GM18861 (cell line): Measurements from ENCODE around the gene THAP10.
"Not testable (repeated sequence)": the region's sequence is repeated elsewhere in the genome, so short reads cannot be mapped to it uniquely, and the experiment has no call there.

Experiments
- ATAC-seq: cut with Tn5 transposase; IDR thresholded peaks from one replicate; pipeline ENCODE4 v1.9.1; 2021; ENCODE audit not compliant: unreplicated experiment

The THAP10 gene

DNA sequence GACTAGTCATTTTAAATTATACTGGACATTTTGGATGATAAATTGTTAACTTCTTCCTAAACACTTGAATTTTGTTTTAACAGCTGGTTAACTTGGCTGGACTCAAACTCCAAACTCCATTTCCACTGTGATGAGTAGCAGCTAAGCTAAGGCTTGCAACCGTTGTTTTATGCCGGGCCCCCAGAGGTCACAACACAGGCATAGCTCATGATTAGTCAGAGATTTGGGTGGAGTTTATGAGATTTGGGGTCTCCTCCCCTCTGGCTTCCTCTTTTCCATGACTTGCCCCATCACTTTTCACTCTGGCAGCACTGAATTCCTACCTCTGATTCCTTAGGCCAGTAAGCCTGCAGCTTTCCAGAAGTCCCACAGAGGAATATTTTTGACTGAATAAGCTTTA lies 12.8 kb downstream of the THAP10 start:
- no peak for ATAC-seq

DNA sequence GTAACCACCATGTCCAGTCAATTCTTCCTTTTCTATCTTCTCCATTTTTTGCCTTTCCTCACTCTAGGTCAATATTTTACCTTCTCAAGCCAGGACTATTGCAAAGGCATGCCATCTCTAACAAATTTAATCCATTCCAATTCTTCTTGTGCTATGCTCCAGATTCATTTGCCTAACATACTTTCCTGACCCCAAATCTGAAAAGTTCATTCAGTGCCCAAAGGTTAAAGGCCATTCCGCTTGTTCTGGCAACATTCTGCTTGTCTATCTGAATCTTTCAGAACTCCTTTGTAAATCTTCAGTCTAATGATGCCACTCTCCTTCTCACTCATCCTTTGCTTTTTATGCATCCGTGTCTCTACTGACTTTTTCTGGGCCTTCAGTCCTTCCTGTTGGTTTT lies 15.6 kb downstream of the THAP10 start:
- ATAC-seq, result no peak

DNA sequence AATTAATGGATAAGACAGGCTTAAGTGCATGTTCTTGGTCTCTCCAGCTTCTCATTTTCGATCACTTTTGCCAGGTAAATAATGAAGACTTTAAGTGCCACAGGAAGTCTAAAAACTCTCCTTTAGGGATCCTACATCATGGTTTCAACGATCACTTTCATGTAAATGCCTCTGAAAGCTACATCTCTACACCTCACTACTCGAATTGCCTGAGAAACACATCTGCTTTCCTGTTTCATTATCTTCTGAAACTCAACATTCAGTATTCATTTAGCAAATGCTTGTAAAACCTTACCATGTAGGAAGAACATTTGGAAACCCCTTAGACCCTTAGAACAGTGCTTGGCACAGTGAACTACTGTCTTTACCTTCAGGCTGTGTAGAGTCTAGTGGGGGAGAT lies 16.2 kb downstream of the THAP10 start:
- no peak for ATAC-seq

DNA sequence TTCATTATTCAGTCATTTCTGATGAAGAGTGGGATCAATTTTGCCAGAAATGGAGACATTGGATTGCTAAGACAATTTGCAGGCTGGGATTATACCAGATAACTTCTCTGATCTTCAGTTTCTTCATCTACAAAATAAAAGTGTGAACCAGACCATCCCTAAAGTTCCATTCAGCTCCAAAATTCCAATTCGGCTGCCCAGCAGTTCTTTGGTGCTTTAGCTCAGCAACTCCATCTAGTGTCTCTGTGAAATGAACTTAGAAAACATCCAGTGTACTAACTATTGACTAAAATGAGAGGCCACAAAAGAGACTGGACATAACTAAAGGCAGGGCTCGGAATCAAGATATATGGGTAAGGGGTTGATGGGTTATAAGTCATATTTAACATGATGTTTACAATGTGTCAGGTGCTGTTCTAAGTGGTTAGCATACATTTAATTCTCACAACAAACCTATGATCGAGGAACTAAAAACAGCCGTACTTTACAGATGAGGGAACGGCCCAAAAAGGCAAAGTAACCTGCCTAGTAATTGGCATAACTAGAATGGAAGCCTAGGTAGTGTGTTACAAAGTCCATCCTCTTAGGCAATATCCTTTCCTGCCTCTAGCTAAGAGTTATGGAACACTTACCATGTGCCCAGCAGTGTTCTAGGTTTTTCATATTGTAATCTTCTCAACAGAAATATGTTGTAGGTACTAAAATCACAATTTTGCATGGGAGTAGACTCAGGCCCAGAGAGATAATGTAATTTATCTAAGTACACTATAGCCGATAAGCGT lies 17.0 kb downstream of the THAP10 start:
- no peak for ATAC-seq

DNA sequence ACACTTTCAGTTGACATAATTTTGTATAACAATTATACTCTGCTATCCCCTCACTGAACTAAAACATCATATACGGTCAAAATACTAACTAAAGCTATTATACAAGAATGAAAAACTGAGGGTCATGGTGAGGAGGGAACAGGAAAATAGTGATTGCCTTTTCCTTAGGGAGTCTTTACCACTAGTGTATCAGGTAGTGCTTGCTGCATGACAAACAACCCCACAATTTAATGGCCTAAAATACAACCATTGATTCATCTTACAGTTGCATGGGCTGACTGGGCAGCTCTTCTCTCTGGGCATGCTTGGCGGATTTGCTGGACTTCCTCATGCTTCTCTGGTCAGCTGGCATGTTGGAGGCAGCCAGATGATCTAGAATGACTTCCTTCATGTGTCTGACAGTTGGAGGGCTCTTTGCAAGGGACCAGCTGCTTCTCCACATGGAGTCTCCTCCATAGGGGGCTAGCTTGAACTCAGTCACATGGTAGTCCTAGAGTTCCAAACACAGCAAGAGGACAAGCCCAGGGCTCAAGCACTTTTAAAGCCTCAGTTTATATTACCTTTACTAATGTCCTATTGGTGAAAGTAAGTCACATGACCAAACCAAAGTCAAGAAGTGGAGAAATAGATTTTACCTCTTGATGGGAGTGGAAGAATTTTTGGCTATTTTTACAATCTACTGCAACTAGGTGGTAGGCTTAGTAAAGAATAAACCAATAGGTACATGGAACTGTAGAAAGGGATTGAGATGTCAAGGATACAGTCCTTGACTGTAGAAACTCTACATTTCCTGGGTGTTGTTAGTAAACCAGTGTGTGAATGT lies 18.8 kb downstream of the THAP10 start:
- ATAC-seq, result no peak

DNA sequence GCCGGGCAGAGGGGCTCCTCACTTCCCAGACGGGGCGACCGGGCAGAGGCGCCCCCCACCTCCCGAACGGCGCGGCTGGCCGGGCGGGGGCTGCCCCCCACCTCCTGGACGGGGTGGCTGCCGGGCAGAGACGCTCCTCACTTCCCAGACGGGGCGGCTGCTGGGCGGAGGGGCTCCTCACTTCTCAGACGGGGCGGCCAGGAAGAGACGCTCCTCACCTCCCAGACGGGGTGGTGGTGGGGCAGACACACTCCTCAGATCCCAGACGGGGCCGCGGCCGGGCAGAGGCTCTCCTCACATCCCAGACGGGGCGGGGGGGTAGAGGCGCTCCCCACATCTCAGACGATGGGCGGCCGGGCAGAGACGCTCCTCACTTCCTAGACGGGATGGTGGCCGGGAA lies 20.7 kb downstream of the THAP10 start:
- not testable (repeated sequence) for ATAC-seq

DNA sequence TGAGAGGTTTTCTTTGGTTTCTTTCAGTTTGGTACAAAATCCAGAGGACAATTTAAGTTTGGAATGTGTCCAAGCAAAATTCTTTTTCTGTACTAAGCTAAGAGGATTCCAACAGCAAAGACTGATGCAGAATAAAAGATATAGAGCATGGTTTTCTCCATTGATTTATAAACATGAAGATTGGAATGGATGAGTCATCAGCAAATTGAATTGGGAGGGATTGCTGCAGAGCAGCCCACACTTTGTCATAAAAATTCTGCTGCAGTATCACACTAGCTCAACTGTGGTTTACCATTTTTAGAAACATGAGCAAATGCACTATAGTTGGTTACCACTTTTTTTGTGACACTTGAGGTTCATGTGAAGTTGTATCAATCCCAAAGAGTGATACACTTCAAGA lies 22.2 kb downstream of the THAP10 start:
- ATAC-seq, result no peak

DNA sequence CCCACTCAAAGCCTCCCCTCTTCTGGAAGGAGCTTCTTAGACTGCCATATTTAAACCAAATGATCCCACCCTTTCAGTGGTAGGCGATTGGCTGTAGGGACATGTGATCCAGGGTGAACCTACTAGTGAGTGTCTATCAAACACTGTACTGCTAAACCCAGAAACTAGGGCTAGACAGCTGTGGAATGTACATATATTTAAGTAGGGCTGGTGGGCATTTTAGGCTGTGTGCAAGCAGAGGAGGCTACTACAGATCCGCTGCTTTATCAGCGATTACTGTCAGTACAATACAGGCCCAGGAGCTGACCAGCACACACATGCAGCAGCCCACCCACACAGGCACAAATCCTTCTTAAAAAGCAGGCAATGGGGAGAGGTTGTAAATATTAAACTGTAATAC lies 22.9 kb downstream of the THAP10 start:
- ATAC-seq, result no peak

DNA sequence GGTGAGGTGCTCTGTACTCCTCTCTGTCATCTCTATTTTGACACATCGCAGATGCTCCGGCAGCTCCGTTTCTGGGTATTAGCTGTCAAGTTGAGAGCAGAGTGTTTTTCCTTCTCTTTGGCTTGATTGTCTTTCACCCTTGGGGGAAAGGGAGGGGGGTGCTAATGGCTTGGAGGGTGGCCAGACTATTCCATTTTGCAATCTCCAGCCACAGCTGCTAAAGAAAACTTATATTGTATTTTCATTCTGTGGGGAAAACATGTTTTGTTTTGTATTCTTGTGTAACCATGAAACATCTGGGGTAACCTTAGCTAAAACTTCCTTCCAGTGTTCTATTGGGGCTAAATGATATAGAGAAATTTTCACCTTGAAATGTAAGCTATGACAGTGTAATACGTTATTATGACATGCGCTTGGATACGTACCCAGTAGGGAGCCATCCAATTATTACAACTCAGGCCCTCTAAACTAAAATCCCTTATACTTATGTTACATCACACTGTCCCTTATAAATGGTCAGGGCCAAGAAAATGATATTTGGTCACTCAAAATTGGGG lies 24.2 kb downstream of the THAP10 start:
- no peak for ATAC-seq

DNA sequence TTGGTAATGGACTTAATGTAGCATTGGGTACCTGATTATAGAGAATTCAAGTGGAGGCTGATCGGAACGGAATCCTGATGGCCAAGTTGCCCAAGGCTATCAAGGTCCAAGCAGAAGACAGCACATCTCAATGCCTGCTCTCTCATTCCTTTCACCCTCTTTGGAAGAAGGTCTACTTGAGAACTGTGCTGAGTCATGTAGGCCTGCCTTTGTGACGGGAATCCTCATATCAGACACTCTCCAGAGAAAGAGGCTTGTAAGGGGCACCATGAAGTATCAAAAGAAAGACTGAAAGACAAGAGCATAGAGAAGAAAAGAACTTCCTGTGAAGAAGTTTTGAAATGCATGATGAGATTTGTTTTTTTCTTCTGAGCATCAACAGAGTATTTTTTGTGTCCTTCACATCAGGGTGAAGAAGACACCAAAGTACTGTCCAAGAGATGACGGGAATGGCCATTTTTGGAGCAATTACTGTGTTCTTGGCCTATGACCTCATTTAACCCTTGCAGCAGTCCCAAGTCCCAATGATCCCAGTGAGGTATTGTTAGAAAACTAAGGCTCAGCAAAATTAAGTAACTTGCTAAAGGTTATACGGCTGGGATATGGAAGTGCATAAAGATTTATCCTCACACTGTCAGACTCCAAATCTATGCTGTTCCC lies 25.1 kb downstream of the THAP10 start:
- ATAC-seq, result no peak

DNA sequence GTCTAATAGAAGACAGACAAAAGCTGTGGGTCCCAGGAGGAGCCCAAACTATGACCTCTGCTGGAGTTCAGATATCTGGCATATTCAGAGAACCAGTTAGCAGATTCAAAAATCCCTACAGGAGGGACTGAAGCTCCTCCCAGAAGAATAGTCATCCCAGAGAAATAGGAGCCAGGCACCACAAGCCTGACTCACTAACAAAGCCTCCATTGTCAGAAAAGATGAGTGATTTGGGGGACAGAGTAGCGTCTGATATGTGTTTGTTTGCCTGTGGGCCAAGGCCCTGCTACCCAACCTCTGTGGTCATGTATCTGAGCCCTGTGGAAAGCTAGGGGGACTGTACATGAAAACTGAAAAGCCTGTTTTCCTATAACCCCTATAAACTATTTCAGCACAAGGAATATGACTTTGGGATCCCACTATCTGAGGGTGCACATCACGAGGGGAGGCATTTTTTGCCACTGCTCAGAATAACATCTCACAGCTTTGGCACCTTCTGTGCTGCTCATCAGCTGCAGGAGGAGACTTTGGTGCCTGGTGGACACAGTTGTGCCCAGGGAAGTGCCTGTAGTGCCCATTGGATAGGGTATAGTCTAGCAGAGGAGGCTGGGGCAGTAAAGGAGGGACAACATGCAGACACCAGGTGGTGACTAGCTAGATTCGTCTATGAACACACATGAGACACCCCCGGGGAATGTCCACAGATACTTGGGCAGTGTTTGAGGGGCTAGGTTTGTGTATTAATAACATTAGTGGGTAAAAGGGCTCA lies 28.6 kb downstream of the THAP10 start:
- no peak for ATAC-seq

DNA sequence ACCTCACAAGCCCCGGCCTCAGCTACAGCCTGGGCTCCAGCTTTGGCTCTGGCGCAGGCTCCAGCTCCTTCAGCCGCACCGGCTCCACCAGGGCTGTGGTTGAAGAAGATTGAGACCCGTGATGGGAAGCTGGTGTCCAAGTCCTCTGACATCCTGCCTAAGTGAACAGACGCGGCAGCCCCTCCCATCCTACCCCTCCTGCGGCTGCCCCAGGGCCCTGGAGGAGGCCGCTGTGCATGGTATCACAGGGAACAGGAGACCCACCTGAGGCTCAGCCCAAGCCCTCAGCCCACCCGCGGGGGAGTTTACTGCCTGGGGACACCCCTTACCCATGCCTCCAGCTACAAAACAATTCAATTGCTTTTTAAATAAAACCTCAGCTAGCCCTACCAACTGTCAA lies 32.2 kb downstream of the THAP10 start:
- no peak for ATAC-seq

DNA sequence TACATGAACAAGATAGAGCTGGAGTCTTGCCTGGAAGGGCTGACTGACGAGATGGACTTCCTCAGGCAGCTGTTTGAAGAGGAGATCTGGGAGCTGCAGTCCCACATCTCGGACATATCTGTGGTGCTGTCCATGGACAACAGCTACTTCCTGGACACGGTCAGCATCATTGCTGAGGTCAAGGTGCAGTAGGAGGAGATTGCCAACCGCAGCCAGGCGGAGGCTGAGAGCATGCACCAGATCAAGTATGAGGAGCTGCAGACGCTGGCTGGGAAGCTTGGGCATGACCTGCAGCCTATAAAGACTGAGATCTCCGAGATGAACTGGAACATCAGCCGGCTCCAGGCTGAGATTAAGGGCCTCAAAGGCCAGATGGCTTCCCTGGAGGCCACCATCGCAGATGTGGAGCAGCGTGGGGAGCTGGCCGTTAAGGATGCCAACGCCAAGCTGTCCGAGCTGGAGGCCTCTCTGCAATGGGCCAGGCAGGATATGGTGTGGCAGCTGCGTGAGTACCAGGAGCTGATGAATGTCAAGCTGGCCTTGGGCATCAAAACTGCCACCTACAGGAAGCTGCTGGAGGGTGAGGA lies 32.8 kb downstream of the THAP10 start:
- ATAC-seq, result no peak

DNA sequence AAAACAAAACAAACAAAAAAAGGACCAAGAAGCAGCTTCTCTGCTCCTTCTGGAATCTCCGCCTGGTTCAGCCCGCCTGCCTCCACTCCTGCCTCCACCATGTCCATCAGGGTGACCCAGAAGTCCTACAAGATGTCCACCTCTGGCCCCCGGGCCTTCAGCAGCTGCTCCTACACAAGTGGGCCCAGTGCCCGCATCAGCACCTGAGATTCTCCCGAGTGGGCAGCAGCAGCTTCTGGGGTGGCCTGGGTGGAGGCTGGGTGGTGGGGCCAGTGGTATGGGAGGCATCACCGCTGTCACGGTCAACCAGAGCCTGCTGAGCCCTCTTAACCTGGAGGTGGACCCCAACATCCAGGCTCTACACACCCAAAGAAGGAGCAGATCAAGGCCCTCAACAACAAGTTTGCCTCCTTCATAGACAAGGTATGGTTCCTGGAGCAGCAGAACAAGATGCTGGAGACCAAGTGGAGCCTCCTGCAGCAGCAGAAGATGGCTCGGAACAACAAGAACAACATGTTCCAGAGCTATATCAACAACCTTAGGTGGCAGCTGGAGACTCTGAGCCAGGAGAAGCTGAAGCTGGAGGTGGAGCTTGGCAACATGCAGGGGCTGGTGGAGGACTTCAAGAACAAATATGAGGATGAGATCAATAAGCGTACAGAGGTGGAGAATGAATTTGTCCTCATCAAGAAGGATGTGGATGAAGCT lies 33.5 kb downstream of the THAP10 start:
- not testable (repeated sequence) for ATAC-seq

DNA sequence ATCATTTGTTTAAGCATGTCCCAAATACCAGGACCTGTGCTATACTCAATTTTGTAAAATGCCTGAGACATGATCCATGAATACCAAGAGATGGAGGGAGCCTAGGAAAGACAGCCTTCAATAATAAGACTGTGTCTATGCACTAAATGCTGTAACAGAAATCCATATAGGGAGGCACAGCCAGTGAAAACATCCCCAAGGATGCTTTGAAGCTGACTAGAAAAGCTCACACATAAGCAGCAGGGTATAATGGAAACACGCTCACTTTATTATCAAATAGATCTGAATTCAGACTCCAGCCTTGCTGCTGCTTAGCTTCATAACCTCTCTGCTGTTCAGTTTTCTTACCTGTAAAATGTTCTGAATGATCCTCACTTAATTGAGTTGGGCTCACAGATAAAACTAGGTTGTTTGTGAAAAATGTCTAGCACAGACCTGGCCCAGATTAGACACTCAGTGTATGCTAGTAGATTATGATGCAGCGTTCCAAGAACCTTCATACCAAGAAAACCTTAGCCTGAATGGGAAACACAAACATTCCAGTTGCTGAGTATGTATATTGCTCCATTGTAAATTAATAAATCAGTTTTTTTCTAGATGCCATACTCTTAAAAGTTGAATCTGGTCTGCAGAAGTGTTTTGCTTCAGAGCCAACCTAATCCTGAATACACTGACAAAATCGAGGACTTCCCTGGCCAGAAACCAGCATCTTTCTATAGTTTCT lies 34.5 kb downstream of the THAP10 start:
- no peak for ATAC-seq

DNA sequence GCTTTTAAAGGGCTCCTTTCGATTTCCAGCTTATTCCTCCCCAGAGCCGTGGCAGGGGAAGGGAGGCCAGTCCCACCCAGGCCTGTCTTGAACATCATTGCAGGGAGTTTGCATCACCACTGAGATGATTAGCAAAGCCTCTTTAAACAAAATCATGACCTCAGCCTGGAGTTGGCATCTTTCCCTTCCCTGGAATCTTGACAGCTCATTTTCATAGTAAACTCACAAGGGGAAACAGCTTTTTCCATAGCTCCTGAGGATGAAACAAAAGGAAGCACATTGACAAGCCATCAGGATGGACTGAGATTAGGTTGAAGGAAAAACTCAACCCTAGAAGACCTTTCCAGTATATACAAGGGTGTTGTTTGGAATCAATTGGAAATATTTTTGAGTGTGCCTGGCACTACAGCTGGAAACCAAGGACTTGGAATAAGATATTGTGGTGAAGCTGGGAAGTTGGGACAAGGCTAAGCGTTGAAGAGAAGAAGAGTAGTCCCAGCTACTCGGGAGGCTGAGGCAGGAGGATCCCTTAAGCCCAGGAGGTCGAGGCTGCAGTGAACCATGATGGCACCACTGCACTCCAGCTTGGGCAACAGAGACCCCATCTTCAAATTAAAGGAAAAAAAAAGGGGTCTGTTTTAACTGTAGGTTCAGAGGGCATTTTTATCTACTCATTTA lies 35.2 kb downstream of the THAP10 start:
- no peak for ATAC-seq

DNA sequence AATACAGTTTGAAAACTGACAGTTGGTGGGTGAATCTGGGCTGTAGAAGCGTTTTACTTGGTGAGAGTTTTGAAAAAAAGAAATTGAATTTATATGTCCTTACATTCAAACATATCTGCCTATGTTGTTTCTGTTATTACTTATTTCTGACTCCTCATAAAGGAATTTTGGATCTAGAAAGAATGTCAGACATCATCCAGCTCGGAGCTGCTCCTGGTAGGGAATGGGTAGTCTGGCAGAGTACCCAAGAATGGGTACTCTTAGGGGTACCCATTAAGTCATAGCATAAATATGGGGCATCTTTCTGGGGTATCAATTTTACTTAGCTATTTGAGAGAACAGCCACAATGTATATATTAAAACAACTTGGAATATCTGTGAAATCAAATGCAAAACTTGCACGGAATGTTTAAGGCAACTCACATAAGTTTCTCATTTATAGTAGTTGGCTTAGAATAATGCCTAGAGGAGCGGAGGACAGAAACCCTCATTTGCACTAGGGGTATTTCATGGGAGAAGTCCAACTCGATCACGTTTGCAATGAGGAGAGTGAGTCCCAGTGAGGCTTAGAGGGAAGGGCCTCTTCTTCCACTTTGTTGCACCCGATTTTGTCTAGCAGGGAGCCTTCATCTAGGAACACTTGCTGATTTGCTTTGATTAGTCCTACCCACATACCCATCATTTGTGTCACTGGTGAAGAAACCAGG lies 35.9 kb downstream of the THAP10 start:
- no peak for ATAC-seq

DNA sequence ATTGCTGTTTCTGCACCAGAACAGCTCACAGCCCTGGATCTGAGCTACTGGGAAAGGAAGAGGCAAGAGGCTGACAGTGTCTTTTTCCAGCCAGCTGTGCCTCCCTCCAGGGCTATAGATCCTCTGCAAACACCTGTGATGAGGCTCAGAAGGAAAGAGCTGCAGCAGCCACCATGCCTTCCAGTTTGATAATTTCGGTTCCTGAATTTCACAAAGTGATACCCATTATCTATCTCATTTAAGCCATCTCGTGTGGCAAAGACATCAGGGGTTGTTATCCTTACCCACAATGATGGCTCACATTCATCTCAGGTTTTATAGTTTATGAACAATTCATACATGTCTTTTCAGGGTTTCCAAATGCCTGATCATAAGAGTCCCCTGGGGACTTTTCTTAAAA lies 36.5 kb downstream of the THAP10 start:
- ATAC-seq, result no peak
